HEK293 (cell line): ENCODE data around the gene TMEM208.

Experiments
- CTCF ChIP-seq: fragments of 450-650 bp; formaldehyde crosslinking; IDR thresholded peaks from 2 replicates; pipeline ENCODE4 v1.5.1; 2016; ENCODE audit warnings: missing biosample characterization, missing genetic modification characterization
- MYNN ChIP-seq: fragments of 450-650 bp; formaldehyde crosslinking; IDR thresholded peaks from 2 replicates; pipeline ENCODE4 v1.5.1; 2016; ENCODE audit warnings: missing biosample characterization, missing genetic modification characterization, borderline replicate concordance
- PBX3 ChIP-seq: sonication (generic); formaldehyde crosslinking; IDR thresholded peaks from 2 replicates; pipeline ENCODE4 v1.8.1; 2022; ENCODE audit warnings: mild to moderate bottlenecking, moderate library complexity, missing genetic modification reagents
- ZNF132 ChIP-seq: fragments of 450-650 bp; formaldehyde crosslinking; IDR thresholded peaks from 2 replicates; pipeline ENCODE4 v1.5.1; 2017; ENCODE audit warnings: missing biosample characterization, missing genetic modification characterization, borderline replicate concordance
- ZNF18 ChIP-seq: fragments of 450-650 bp; formaldehyde crosslinking; IDR thresholded peaks from 2 replicates; pipeline ENCODE4 v1.5.1; 2016; ENCODE audit warnings: missing biosample characterization, missing genetic modification characterization

- TF ChIP-seq PBX3 (CRISPR knock-in tag) = no peak
- TF ChIP-seq CTCF = no peak
- no peak for TF ChIP-seq ZNF132
- no peak for TF ChIP-seq MYNN (tag by site-specific recombination)
- no peak for TF ChIP-seq ZNF18
Observed at GRCh38 chr16:67264866-67265265, 37.9 kb downstream of the TMEM208 start.
